Measurements from ENCODE around the gene KPNA5. TPM values are rescaled to one million over a fixed set of nuclear protein-coding genes. Genes with fewer than 3 reads are reported as not detected.

KPNA5 gene
- 11.4 TPM for total RNA-seq (ENCODE audit: unreplicated experiment)
- long read RNA-seq, partial matches to known transcripts: 1 of 2 reads
- long read RNA-seq, other reads (novel, unspliced or antisense): 0 of 2 reads

GRCh38 chr6:116680880-116681672, at the start of gene KPNA5:
TSS of gene KPNA5 (plus strand) at chr6:116681211. CDS start at chr6:116681335, 124 bp downstream.
- Mint-ChIP-seq H3K4me3 (ENCODE audit: unreplicated experiment) (peak within 1 kb of the TSS; percentile 96), H3K27ac (ENCODE audit: unreplicated experiment) (peak within 1 kb of the TSS; percentile 94), H3K9me3 (ENCODE audit: unreplicated experiment) (no peaks in the 10 kb centered on the region), H3K4me1 (ENCODE audit: unreplicated experiment) (peaks cover 7% of the 10 kb centered on the region), H3K36me3 (ENCODE audit: low read depth, unreplicated experiment) (no peaks in the 10 kb centered on the region), H3K27me3 (ENCODE audit: unreplicated experiment) (peaks cover 4% of the 10 kb centered on the region)
- TF ChIP-seq CTCF (IDR thresholded peaks at IDR 0.05; ENCODE audit: unreplicated experiment): no peak
- DNase-seq (ENCODE audit: low spot score): peak; percentile 89

DNA sequence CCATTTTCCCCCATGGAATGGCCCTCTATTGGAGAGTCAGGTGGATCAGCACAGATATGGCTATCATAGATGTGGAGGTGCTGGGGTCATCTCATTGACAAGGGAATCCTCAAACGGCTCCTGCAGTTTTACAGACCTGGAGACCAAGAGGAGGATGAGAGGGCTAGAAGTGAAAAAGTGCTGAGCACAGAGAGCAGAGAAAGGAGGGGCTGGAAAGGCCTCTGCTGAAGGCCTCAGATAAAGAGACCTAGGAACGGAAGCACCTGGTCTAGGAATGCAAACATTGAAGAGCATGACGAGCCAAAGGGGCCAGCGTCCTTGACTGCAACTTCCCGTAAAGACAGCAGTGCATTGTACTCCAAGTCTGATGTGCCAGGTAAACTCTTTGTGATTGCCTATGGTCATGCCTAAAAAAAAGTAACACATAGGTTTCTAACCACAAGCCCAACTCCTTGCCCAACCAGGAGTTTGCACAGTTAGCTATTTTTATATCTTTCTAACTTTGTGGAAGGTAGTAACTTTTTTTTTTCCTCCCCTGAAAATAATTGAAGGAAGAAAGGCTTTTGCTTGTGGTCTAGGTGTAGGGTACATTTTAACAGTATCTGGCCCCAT, 49.5 kb upstream of the KPNA5 start:
- Mint-ChIP-seq H3K27me3 (ENCODE audit: unreplicated experiment) (no peaks in the 10 kb centered on the region), H3K4me3 (ENCODE audit: unreplicated experiment) (no peak overlapping the region), H3K27ac (ENCODE audit: unreplicated experiment) (peak overlapping the region; percentile 77), H3K36me3 (ENCODE audit: low read depth, unreplicated experiment) (peaks cover 7% of the 10 kb centered on the region), H3K4me1 (ENCODE audit: unreplicated experiment) (peaks cover 24% of the 10 kb centered on the region), H3K9me3 (ENCODE audit: unreplicated experiment) (no peaks in the 10 kb centered on the region)
- no peak for TF ChIP-seq CTCF (IDR thresholded peaks at IDR 0.05; ENCODE audit: unreplicated experiment)
- DNase-seq (ENCODE audit: low spot score): peak; percentile 35

GRCh38 chr6:116633685-116634084, 47.3 kb upstream of the KPNA5 start:
- no peak for DNase-seq (ENCODE audit: low spot score)
- H3K4me3 Mint-ChIP-seq (ENCODE audit: unreplicated experiment): peak overlapping the region; percentile 5
- no peaks in the 10 kb centered on the region for H3K27me3 Mint-ChIP-seq (ENCODE audit: unreplicated experiment)
- no peaks in the 10 kb centered on the region for H3K9me3 Mint-ChIP-seq (ENCODE audit: unreplicated experiment)
- H3K4me1 Mint-ChIP-seq (ENCODE audit: unreplicated experiment): peaks cover 18% of the 10 kb centered on the region
- no peak for TF ChIP-seq CTCF (IDR thresholded peaks at IDR 0.05; ENCODE audit: unreplicated experiment)
- H3K36me3 Mint-ChIP-seq (ENCODE audit: low read depth, unreplicated experiment): peaks cover 9% of the 10 kb centered on the region
- H3K27ac Mint-ChIP-seq (ENCODE audit: unreplicated experiment): no peak overlapping the region

GRCh38 chr6:116648156-116648555, 32.9 kb upstream of the KPNA5 start:
- Mint-ChIP-seq H3K36me3 (ENCODE audit: low read depth, unreplicated experiment) (peaks cover 11% of the 10 kb centered on the region), H3K9me3 (ENCODE audit: unreplicated experiment) (no peaks in the 10 kb centered on the region), H3K27ac (ENCODE audit: unreplicated experiment) (peak overlapping the region; percentile 74), H3K4me1 (ENCODE audit: unreplicated experiment) (peaks cover 2% of the 10 kb centered on the region), H3K27me3 (ENCODE audit: unreplicated experiment) (no peaks in the 10 kb centered on the region), H3K4me3 (ENCODE audit: unreplicated experiment) (no peak overlapping the region)
- DNase-seq (ENCODE audit: low spot score): no peak
- no peak for TF ChIP-seq CTCF (IDR thresholded peaks at IDR 0.05; ENCODE audit: unreplicated experiment)

DNA sequence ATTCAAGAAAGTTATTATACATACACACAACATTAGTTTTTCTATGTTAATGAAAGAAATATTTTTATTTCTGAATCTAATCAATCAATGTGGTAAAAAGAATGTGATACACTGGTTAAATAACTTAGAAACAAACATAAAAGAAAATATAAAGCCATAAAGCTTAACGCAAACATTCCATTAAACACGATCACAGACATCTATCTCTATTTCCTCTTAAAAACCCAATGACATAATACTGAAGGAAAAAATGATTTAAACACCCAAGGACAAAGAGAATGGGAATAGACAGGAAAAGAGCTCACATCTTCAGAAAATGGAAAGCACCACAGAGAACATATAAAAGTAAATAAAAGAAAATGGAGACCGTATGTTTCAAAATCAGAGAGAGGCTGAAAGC, 31.9 kb upstream of the KPNA5 start:
- no peak for TF ChIP-seq CTCF (IDR thresholded peaks at IDR 0.05; ENCODE audit: unreplicated experiment)
- Mint-ChIP-seq H3K4me3 (ENCODE audit: unreplicated experiment) (no peak overlapping the region), H3K4me1 (ENCODE audit: unreplicated experiment) (peaks cover 2% of the 10 kb centered on the region), H3K27ac (ENCODE audit: unreplicated experiment) (no peak overlapping the region), H3K27me3 (ENCODE audit: unreplicated experiment) (no peaks in the 10 kb centered on the region), H3K9me3 (ENCODE audit: unreplicated experiment) (no peaks in the 10 kb centered on the region), H3K36me3 (ENCODE audit: low read depth, unreplicated experiment) (peaks cover 4% of the 10 kb centered on the region)
- no peak for DNase-seq (ENCODE audit: low spot score)

Data from endothelial cell (in vitro differentiated cells).